GM19372 (cell line): ENCODE results near the gene LRRK1.
A peak's percentile ranks its signal among the peaks of the same experiment; 100 is the strongest.

ENCODE experiments used
- ATAC-seq: cut with Tn5 transposase; IDR thresholded peaks from one replicate; pipeline ENCODE4 v1.9.1; 2021; ENCODE audit warnings: mild to moderate bottlenecking, low read depth, moderate library complexity; ENCODE audit not compliant: unreplicated experiment

LRRK1 gene

GRCh38 chr15:100918690-100919480, at the start of gene LRRK1:
LRRK1 (plus strand) TSS chr15:100919357; CDS start chr15:100924633, 5,276 bp downstream.
- peak; percentile 31 for ATAC-seq

GRCh38 chr15:100873029-100873677, 46.0 kb upstream of the LRRK1 start:
- peak; percentile 72 for ATAC-seq

GRCh38 chr15:100875495-100875894, 43.7 kb upstream of the LRRK1 start:
- ATAC-seq: no peak

- no peak for ATAC-seq
Measured at GRCh38 chr15:100875976-100876375, 43.2 kb upstream of the LRRK1 start.

- ATAC-seq: no peak
Measured at GRCh38 chr15:100877551-100877950, 41.6 kb upstream of the LRRK1 start.

- no peak for ATAC-seq
Measured at GRCh38 chr15:100878130-100878529, 41.0 kb upstream of the LRRK1 start.

- no peak for ATAC-seq
Measured at GRCh38 chr15:100878648-100879047, 40.5 kb upstream of the LRRK1 start.

GRCh38 chr15:100879061-100879463, 40.1 kb upstream of the LRRK1 start:
- ATAC-seq: peak; percentile 32

GRCh38 chr15:100879464-100880138, 39.6 kb upstream of the LRRK1 start, which contains the start of gene ALDH1A3:
ALDH1A3 (plus strand) TSS chr15:100879831; CDS start chr15:100879908, 77 bp downstream.
- ATAC-seq: peak; percentile 54

- ATAC-seq: peak; percentile 21
Measured at GRCh38 chr15:100880139-100880896, 38.8 kb upstream of the LRRK1 start.

- no peak for ATAC-seq
Measured at GRCh38 chr15:100880897-100881242, 38.3 kb upstream of the LRRK1 start.

GRCh38 chr15:100881573-100882336, 37.4 kb upstream of the LRRK1 start:
- ATAC-seq: no peak

- ATAC-seq: no peak
Measured at GRCh38 chr15:100885116-100885515, 34.0 kb upstream of the LRRK1 start.

GRCh38 chr15:100885811-100886210, 33.3 kb upstream of the LRRK1 start:
- ATAC-seq: no peak

GRCh38 chr15:100887211-100887913, 31.8 kb upstream of the LRRK1 start:
- ATAC-seq: no peak

GRCh38 chr15:100889385-100890050, 29.6 kb upstream of the LRRK1 start:
- no peak for ATAC-seq

GRCh38 chr15:100890051-100890720, 29.0 kb upstream of the LRRK1 start:
- no peak for ATAC-seq

GRCh38 chr15:100890850-100891249, 28.3 kb upstream of the LRRK1 start:
- ATAC-seq: no peak
